MM.1S (cell line): Measurements from ENCODE around the gene FHIT.

Source experiments
- DNase-seq: peaks from one replicate; pipeline ENCODE4 v3.0.0-alpha.2; 2015
- H2AFZ ChIP-seq: fragments of 300-600 bp; sonication (generic); 2 replicates; pipeline ENCODE4 v1.6.0; 2016; ENCODE audit warnings: antibody characterized with exemption, low read length
- H3F3A ChIP-seq: fragments of 300-600 bp; sonication (generic); 2 replicates; pipeline ENCODE4 v1.6.1; 2016; ENCODE audit warnings: mild to moderate bottlenecking, antibody characterized with exemption, low read length, moderate library complexity, mixed read lengths; ENCODE audit not compliant: insufficient read depth
- H3K27ac ChIP-seq: fragments of 300-600 bp; sonication (generic); 2 replicates; pipeline ENCODE4 v1.5.1; 2016; ENCODE audit warnings: mild to moderate bottlenecking, low read length
- H3K27me3 ChIP-seq: fragments of 300-600 bp; sonication (generic); replicated peaks from 2 replicates; pipeline ENCODE4 v1.6.0; 2016; ENCODE audit warnings: low read length; ENCODE audit not compliant: insufficient read depth
- H3K36me3 ChIP-seq: fragments of 300-600 bp; sonication (generic); replicated peaks from 2 replicates; pipeline ENCODE4 v1.6.1; 2016; ENCODE audit warnings: mild to moderate bottlenecking, low read length, mixed read lengths; ENCODE audit not compliant: insufficient read depth
- H3K4me1 ChIP-seq: fragments of 300-600 bp; sonication (generic); 2 replicates; pipeline ENCODE4 v1.6.1; 2016; ENCODE audit warnings: low read length, mixed read lengths
- H3K4me2 ChIP-seq: fragments of 300-600 bp; sonication (generic); 2 replicates; pipeline ENCODE4 v1.6.0; 2016; ENCODE audit warnings: low read depth, low read length
- H3K4me3 ChIP-seq: fragments of 300-600 bp; sonication (generic); 2 replicates; pipeline ENCODE4 v1.5.1; 2016; ENCODE audit warnings: low read length, mixed read lengths
- H3K79me2 ChIP-seq: fragments of 300-600 bp; sonication (generic); 2 replicates; pipeline ENCODE4 v1.6.1; 2016; ENCODE audit warnings: mixed run types, low read length, mixed read lengths
- H3K9ac ChIP-seq: fragments of 300-600 bp; sonication (generic); 2 replicates; pipeline ENCODE4 v1.6.1; 2016; ENCODE audit warnings: low read length, mixed read lengths
- H3K9me2 ChIP-seq: fragments of 300-600 bp; sonication (generic); replicated peaks from 2 replicates; pipeline ENCODE4 v1.6.1; 2016; ENCODE audit warnings: mild to moderate bottlenecking, low read length, mixed read lengths; ENCODE audit not compliant: insufficient read depth
- H3K9me3 ChIP-seq: fragments of 300-600 bp; sonication (generic); replicated peaks from 2 replicates; pipeline ENCODE4 v1.6.1; 2016; ENCODE audit warnings: mild to moderate bottlenecking, low read length, mixed read lengths; ENCODE audit not compliant: insufficient read depth
- H4K20me1 ChIP-seq: fragments of 300-600 bp; sonication (generic); 2 replicates; pipeline ENCODE4 v1.6.1; 2016; ENCODE audit warnings: mild to moderate bottlenecking, low read length, moderate library complexity, mixed read lengths; ENCODE audit not compliant: insufficient read depth
- EZH2 ChIP-seq: fragments of 300-600 bp; sonication (generic); optimal IDR thresholded peaks from 2 replicates; pipeline ENCODE3; 2017; ENCODE audit warnings: low read depth, mild to moderate bottlenecking, antibody characterized with exemption, low read length, mixed read lengths
- EZH2phosphoT487 ChIP-seq: fragments of 300-600 bp; sonication (generic); IDR thresholded peaks from 2 replicates; pipeline ENCODE4 v1.6.1; 2018; ENCODE audit warnings: antibody characterized with exemption, low read length
- TF ChIP-seq, protein P1 (sequence below): fragments of 300-600 bp; sonication (generic); IDR thresholded peaks from 2 replicates; pipeline ENCODE4 v1.5.1; 2016; ENCODE audit warnings: antibody characterized with exemption, low read length, mixed read lengths

FHIT gene

DNA sequence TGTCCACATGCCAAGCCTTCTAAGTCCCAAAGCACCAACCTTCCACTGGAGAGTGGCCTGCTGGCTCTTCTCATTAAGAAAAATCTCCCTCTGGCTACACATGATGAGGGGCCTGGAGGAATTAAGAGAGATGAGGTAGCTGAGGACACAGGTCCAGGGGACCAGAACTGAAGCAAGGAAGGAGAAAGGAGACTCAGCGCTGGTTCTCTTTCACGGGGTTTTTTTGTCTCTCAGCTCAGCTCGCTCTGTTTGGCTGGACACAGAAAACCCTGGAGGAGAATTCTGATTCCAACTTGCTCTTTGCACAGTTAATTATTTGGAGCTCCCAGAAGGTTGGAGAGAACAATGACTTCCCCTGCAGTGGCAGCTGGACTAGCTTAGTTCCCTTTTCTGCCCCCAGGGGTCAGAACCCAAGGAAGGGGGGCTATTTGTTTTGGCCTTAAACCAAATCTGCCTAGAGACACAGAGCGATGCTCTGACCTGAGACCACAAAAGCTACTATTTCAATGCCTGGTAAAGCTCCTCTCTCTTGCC, 507.6 kb downstream of the FHIT start:
- Histone ChIP-seq H3K4me1 (no peaks in the 10 kb centered on the region), H3F3A (no peaks in the 10 kb centered on the region), H3K4me3 (no peak overlapping the region), H4K20me1 (no peaks in the 10 kb centered on the region), H3K4me2 (no peak overlapping the region), H3K9me2 (no peaks in the 10 kb centered on the region), H2AFZ (no peak overlapping the region), H3K27me3 (no peaks in the 10 kb centered on the region), H3K9me3 (no peaks in the 10 kb centered on the region), H3K36me3 (no peaks in the 10 kb centered on the region), H3K79me2 (no peaks in the 10 kb centered on the region), H3K9ac (no peak overlapping the region), H3K27ac (no peak overlapping the region)
- TF ChIP-seq EZH2phosphoT487 (no peak), EZH2 (no peak)
- TF ChIP-seq, protein P1, sequence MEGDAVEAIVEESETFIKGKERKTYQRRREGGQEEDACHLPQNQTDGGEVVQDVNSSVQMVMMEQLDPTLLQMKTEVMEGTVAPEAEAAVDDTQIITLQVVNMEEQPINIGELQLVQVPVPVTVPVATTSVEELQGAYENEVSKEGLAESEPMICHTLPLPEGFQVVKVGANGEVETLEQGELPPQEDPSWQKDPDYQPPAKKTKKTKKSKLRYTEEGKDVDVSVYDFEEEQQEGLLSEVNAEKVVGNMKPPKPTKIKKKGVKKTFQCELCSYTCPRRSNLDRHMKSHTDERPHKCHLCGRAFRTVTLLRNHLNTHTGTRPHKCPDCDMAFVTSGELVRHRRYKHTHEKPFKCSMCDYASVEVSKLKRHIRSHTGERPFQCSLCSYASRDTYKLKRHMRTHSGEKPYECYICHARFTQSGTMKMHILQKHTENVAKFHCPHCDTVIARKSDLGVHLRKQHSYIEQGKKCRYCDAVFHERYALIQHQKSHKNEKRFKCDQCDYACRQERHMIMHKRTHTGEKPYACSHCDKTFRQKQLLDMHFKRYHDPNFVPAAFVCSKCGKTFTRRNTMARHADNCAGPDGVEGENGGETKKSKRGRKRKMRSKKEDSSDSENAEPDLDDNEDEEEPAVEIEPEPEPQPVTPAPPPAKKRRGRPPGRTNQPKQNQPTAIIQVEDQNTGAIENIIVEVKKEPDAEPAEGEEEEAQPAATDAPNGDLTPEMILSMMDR, result no peak
- no peak for DNase-seq

DNA sequence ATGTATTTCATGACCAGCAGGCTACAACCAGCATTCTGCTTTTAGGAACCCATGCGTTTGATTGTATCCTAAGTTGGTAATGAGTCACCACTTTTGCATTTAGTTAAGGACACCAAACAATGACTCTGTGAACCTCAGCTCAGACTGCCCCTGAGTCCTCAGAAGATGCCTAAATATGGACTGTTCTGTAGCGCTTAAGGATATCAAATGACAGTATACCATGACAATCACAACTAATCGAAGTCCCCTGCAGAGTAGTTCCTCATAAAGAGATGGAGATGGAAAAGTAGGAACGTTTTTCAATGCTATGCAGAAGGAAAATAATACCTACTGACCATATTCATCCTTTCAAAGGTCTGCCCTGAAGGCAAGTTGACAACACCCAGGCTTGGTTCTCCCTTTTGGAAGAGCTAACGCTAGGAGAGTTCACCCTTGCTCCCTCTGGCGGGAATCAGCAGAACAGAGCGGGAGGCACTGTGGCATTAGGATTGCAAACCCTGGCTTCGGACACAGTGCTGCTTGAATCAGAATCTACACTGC, 508.6 kb downstream of the FHIT start:
- Histone ChIP-seq H3K4me3 (no peak overlapping the region), H2AFZ (no peak overlapping the region), H4K20me1 (no peaks in the 10 kb centered on the region), H3K9ac (no peak overlapping the region), H3K4me2 (no peak overlapping the region), H3K79me2 (no peaks in the 10 kb centered on the region), H3K36me3 (no peaks in the 10 kb centered on the region), H3K4me1 (no peaks in the 10 kb centered on the region), H3K9me3 (no peaks in the 10 kb centered on the region), H3F3A (no peaks in the 10 kb centered on the region), H3K9me2 (no peaks in the 10 kb centered on the region), H3K27me3 (no peaks in the 10 kb centered on the region), H3K27ac (no peak overlapping the region)
- TF ChIP-seq EZH2phosphoT487 (no peak), EZH2 (no peak)
- TF ChIP-seq, protein P1, result no peak
- no peak for DNase-seq

DNA sequence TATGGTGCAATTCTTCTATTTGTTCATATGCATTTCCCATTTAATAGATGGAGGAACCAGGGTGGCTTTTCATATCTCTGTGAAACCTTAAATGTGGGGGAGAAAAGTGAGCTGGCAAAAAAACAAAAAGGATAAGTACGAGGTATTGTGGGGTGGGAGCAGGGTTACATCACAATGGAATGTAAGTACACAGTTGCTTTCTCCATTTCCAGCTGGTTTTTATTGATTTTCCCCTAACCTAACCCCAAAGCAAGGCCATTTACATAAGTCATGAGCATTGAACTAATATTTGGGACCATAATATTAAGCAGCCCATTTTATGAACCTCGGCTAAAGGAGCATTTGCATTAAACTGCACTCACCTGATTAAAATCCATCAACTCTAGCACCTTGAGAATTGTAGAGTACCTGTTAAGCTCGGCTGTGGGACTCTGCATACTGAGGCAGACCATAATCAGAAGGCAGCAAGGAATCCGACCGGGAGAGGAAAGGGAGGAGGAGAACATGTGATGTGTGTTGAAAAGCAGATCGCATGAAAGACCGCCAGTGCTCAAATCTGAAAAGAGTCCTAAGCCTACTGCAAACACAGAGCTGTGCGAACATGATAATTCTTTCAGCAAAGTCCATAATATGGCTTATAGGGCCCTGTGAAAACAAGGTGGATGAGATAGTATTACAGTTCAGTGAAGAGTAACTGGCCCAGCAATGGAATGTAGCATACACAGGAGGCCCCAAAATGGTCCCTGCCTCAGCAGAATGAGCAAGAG, 513.4 kb downstream of the FHIT start:
- Histone ChIP-seq H3K27ac (no peak overlapping the region), H3F3A (no peaks in the 10 kb centered on the region), H3K4me2 (no peak overlapping the region), H3K9me3 (no peaks in the 10 kb centered on the region), H3K36me3 (no peaks in the 10 kb centered on the region), H3K9me2 (no peaks in the 10 kb centered on the region), H3K4me3 (no peak overlapping the region), H3K27me3 (no peaks in the 10 kb centered on the region), H3K79me2 (no peaks in the 10 kb centered on the region), H4K20me1 (no peaks in the 10 kb centered on the region), H3K4me1 (no peaks in the 10 kb centered on the region), H2AFZ (no peak overlapping the region), H3K9ac (no peak overlapping the region)
- DNase-seq, result no peak
- TF ChIP-seq, protein P1, result no peak
- TF ChIP-seq EZH2phosphoT487 (no peak), EZH2 (no peak)
